Epidermal melanocyte (primary cell): ENCODE data around the gene DLEC1.

Experiments
- DNase-seq: peaks from one replicate; pipeline ENCODE4 v3.0.0; 2011; ENCODE audit warnings: low spot score; ENCODE audit not compliant: insufficient read length

The DLEC1 gene

DNA sequence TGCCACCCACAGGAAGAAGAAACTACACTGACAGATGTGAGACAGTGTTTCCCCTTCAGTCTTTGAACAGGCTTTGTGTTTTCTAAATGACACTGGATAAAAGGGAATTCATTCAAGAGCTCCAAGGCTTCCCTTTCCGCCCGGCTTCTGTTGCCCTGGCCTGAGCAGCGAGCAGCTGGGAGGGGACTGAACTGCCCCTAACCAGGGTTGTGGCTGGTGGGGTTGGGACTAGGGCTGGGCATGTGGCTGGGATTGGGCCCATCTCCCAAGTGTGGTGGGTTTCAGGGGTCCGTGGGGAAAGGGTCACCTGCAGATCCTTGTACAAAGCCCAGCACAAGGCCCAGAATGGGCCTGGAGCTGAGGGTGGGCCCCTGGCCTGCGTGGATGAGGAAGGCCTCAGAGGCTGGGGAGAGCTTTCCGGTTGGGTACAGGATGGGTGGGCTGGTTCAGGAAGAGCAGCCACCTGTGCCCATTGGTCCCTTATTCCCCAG, 38.0 kb upstream of the DLEC1 start:
- no peak for DNase-seq

DNA sequence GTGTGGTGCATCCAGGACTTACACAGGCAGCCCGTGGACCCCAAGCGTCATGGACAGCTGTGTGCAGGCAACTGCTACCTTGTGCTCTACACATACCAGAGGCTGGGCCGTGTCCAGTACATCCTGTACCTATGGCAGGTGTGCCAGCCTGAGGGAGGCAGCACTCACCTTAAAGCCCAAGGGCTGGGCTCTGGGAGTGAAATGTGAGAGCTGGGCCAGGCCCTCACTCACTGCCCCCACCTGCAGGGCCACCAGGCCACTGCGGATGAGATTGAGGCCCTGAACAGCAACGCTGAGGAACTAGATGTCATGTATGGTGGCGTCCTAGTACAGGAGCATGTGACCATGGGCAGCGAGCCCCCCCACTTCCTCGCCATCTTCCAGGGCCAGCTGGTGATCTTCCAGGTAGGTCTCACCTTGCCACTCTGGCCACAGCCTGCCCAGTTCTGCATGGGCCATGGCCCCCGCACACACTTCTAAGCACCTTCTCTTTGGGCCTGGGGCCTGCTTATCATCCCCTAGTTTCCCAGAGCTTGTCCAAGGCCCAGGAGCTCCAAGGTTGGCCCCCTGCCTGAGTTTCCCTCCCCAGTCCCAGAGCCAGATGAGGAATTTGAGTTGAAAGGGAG, 37.4 kb upstream of the DLEC1 start:
- no peak for DNase-seq

DNA sequence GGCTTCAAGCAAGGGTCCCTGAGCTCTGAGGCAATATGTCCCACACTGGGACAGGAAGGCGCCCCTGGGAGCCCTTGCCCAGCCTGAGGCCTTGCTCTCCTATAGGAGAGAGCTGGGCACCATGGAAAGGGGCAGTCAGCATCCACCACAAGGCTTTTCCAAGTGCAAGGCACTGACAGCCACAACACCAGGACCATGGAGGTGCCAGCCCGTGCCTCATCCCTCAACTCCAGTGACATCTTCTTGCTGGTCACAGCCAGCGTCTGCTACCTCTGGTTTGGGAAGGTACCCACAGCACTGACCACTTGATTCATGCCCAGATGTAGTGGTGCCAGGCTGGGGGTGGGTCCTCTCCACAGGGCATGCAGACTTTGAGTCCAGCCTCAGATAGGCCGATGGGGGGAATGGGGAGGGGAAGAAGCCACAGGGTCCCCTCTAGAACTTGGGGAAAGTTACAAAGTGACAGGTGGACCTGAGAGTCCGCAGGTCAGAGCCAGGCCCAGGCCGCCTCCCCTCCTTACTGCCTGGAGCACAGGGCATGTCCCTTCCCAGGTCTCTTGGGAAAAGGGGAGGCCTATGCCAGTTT, 36.6 kb upstream of the DLEC1 start:
- no peak for DNase-seq

DNA sequence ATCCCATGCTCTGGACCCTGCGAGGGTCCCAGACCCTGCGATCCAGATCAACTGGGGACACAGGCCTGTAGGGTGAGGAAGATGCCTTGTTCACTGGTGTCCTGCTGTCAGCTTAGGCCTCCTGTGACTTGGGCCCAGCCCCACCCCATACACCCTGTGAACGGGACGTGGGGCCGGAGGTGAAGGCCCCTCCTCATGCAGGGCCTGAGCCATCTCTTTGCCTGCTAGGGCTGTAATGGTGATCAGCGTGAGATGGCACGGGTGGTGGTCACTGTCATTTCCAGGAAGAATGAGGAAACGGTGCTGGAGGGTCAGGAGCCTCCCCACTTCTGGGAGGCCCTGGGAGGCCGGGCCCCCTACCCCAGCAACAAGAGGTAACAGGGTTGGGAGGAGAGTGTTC, 36.1 kb upstream of the DLEC1 start:
- DNase-seq: no peak

DNA sequence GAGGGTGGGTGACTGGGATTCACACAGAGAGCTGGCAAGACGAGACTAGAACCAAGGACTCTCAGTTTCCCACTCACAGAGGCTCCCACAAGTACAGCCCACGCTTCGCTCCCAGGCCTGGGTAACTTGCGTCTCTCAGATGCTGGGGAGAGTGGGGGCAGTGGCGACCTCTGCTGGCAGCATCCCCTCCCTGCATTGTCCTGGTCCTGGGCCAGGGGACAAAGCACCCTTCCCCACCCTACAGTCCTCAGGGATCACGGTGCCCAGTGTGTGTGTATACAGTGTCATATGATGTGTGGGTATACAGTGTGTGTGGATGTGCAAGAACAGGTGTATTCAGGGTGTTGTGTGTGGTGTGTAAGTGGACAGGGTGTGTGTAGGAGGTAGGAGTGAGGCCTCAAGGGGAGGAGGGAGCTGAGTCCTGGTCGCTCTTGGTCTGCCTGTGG, 35.6 kb upstream of the DLEC1 start:
- DNase-seq: peak; percentile 45

DNA sequence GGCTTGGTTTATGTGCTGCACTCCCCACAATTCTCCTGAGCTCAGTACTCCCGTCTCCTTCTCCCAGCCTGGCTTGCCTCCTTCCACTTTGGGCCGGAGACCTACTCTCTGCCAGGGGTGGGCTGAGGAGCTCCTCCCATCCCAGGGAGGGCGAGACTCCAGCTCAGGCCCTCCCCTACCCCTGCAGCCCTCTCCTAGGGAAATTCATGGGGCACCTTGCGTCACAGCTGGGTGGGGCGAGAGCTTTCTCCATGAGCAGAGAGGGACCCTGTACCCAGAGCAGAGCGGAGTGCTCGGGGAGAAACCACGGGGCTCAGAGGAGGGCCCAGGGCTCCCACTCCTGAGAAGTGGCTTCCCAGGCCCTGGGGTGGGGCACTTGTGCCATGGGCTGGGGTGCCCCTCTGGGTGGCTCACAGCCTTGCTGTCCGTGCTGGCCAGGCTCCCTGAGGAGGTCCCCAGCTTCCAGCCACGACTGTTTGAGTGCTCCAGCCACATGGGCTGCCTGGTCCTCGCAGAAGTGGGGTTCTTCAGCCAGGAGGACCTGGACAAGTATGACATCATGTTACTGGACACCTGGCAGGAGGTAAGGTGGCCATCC, 35.1 kb upstream of the DLEC1 start:
- DNase-seq: no peak

DNA sequence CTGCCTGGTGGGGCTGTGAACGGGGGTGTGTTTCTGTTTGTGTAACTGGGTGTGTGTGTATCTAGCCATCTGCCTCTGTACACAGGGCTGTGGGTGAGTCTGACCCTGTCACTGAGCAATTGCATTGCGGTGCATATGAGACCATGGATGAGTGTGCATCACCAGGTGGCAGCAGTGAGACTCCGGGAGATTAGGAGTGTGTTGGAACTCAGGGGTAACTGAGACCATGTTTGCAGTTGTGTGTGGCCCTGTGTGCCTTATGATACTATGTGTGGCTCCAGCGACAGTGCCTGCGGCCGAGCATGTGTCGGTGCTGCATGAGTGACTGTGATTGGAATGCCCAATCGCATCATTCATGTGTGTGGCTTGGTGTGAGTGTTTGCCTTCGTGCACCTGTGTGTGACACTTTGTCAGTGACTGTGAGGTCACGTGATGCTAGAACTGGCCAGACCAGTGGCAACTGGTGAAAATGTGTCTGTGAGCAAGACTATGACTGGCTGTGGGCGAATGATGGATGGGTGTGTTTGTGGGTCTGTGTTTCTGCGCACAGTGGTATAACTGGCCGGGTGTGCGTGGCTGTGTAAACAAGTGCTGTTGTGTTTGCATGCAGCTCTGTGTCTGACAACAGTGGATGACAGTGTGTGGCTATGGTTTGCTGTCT, 34.5 kb upstream of the DLEC1 start:
- DNase-seq: no peak

DNA sequence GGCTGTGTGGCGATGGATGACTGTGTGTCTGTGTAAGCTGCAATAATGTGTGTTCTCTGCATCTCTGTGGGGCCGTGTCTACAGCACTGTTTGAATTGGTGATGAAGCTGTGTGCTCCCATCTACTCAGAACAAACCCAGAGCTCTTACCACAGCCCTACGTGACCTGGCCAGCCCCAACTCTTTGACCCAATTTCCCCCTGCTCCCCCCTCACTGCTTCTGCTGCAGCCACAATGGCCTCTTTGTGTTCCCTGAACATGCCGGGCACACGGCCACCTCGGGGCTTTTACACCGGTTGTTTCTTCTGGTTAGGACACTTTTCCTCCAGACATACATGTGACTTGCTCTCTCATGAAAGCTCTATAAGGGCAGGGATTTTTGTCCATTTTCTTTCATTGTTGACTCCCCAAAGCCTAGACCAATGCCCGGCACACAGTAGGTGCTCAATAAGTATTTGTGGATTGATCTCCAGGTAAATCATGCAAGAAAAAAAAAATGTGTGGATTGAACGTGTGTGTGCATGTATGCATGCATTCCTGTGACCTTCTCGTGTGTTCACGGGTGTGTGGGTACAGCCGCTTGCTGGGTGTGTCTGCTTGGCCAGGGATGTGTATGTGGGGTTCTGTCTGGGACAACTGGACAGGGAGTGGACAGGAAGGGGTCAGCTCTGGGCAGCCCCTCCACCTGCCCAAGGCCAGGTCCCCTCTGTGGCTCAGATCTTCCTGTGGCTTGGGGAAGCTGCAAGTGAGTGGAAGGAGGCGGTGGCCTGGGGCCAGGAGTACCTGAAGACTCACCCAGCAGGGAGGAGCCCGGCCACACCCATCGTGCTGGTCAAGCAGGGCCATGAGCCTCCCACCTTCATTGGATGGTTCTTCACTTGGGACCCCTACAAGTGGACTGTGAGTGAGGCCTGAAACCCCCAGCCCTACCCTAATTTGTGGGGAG, 33.7 kb upstream of the DLEC1 start:
- peak; percentile 75 for DNase-seq

DNA sequence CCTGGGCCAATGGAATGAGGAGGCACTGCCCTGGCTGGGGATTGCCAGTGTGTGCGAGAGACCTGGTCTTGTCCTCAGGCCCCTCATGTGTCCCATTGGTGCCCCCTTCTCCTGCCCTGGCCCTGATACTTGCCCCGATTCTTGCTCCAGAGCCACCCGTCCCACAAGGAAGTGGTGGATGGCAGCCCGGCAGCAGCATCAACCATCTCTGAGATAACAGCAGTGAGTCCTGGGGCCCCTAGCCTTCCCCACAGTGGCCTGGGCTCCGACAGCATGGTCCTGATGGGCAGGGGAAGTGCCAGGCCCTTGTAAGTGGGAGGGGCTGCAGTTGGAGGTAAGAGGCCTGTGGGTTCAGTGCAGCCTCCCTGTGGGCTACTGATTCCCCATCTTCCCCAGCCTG, 33.0 kb upstream of the DLEC1 start:
- DNase-seq: no peak

DNA sequence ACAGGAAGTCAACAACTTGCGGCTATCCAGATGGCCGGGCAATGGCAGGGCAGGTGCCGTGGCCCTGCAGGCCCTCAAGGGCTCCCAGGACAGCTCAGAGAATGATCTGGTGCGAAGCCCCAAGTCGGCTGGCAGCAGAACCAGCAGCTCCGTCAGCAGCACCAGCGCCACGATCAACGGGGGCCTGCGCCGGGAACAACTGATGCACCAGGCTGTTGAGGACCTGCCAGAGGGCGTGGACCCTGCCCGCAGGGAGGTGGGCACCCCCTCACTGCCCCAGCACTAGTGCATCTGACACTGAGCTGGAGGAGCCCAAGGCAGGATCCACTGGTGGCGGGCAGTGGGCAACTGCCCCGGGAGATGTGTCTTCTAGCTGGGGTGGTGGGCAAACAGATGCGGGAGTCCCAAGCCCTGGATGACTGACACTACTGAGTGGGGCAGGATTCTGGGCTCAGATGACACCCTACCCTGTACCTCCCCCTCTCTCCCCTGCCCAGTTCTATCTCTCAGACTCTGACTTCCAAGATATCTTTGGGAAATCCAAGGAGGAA, 32.5 kb upstream of the DLEC1 start:
- DNase-seq: no peak

DNA sequence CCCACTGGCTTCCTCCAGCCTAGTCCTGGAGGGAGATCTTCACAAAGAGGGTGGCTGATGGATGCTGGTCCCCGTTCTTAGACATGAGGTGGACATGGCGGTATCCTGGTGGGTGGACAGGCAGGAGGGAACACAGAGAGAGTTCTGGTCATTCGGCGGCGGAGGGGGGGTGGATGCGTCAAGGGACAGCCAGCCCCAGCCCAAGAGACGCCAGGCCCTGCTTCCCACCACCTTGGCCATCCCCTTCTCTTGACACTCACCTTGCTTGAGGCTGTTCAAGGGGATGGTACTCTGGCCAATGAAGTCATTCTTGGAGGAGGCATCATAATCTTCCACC, 31.3 kb upstream of the DLEC1 start:
- DNase-seq: no peak

DNA sequence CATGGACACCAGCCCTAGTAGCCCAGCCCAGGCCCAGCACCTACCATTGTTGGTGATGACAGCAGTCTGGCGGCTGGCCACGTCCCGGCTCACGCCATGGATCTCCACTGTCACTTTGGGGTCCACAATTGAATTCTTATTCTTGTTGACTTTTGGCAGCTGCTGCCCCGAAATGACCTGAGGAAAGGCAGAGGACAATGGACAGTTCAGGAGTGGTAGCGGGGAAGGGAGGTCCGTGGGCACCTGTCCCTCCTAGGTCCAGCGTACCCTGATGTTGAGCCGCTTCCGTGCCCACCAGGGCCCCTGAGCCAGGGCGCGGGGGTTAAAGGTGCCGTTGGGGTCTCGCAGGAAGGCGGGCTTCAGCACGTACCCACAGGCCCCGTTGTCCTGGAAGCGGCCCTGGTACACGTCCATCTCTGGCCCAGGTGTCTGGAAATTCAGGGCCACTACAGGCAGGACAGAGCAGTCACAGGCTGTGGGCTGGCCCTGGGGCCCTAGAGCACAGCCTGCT, 30.8 kb upstream of the DLEC1 start:
- DNase-seq: no peak

DNA sequence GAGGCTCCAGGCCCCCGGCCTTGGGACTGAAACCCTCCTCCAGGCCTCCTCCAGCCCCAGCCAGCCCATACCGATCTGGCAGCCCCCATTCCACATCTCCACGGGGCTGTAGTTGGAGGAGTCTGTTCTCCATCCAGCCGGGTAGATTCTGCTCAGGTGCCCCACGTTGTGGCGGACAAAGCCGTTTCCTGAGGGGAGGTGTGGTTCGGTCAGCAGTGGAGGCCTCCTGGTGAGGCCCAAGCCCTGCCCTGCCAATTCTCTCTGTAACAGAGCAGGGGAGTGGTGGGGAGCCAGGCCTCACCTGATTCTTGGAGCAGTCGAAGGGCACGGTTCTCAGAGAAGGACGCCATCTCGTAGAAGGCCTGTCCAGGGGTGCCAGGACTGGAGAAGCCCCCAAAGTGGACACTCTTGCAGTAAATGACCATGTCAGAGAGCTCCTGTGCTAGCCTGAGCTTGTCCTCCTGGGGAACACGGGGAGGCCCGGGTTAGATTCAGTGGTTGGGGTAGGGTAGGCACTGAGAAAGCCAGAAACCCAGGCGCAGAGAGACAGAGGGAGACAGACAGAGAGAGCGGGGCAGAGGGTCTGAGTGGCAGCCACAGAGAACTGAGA, 29.9 kb upstream of the DLEC1 start:
- no peak for DNase-seq

DNA sequence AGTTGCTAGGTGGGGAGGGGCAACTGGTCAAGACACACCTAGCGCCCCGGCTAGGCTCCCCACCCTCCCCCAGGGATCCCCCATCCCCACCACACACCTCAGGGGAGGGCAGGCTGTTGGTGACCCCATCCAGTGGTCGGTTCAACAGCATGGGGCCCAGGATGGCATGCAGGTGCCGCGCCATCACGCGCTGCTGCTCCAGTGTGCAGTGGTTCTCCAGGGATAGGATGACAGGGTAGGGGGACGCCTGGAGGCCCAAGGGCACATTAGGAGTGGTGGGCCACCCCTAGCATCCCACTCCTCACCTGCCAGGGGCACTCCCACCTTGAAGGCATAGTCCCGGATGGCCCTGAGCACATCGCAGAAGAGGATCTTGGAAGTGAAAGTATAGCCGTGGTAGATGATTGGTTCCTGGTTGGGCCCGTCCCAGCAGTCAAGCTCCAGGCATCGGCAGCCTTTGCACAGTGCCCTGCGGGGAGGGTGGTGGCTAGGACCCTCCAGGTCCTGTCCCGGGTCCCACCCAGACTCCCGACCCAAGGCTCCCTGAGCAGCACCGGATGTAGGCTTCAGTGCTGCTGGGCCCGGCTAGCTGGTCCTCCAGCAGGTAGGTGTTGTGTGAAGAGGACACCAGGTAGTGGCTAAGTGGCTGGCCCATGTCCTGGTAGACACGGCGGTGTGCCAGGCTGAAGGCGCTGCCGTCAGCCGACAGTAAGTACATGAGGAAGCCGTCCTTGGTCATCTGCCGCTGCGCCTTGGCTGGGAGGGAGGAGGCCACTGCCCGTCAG, 29.0 kb upstream of the DLEC1 start:
- DNase-seq: no peak

DNA sequence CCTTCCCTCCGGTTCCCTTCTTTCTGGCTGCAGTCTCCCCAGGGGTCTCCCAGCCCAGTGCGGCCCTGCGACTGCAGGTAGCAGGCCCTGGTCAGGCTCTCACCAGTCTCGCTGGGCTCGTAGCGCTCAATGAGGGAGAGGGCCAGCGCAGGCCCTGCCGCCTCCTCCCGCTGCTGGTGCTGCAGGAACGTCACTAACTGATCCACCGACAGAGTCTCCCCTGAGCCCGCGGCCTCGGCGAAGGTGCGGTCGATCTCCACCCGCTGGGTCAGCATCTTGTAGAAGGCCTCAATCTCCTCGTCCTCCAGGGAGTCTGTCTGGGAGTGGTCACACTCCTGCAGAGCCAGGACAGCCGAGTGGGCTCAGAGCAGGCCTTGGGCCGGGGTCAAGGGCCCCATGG, 27.9 kb upstream of the DLEC1 start:
- no peak for DNase-seq

DNA sequence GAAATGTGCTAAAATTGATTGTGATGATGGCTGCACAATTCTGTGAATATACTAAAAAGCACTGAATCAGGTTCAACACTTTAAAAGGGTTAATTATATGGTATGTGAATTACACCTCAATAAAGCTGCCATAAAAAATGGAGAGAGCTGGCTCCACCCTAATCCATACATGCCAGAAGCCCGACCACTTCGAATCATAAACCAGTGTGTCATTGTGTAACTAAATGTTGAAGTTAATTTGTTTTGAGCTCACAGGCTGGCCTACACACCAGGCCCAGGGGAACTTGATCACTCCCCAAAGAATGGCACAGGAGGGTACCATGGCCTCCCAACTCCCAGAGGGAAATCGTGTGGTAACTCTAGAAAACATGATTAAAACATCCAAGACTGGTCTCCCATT, 23.5 kb upstream of the DLEC1 start:
- DNase-seq: no peak

DNA sequence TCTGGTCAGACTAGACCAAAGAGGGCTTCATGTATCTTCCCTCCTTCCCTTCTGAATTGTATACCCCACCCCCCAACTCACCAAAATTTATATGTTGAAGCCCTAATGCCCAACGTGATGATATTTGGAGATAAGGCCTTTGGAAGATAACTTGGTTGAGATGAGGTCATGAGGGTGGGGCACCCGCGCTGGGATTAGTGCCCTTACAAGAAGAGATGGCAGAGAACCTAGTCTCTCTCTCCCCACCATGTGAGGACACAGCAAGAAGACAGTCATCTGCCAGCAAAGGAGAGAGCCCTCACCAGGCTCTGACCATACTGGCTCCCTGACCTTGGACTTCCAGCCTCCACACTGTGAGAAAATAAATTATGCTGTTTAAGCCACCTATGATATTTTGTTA, 23.0 kb upstream of the DLEC1 start:
- no peak for DNase-seq

DNA sequence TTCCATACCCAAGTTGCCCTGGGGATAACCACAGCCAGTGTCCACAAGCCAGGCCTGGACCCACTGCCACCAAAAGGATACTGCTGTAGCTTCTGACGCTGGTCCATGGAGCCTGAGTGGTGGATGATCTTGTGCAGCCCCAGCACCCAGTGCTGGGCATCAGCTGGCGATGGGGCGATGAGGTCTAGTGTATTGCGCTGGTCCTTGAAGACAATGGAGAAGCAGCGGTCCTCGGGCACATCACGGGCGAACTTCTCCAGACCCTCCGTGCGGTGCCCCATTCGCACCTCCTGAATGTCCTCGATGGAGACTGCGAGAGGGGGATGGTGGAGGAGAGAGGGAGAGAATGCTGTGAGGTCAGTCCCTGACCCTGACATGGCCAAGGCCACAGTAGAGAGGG, 22.6 kb upstream of the DLEC1 start:
- DNase-seq: no peak

DNA sequence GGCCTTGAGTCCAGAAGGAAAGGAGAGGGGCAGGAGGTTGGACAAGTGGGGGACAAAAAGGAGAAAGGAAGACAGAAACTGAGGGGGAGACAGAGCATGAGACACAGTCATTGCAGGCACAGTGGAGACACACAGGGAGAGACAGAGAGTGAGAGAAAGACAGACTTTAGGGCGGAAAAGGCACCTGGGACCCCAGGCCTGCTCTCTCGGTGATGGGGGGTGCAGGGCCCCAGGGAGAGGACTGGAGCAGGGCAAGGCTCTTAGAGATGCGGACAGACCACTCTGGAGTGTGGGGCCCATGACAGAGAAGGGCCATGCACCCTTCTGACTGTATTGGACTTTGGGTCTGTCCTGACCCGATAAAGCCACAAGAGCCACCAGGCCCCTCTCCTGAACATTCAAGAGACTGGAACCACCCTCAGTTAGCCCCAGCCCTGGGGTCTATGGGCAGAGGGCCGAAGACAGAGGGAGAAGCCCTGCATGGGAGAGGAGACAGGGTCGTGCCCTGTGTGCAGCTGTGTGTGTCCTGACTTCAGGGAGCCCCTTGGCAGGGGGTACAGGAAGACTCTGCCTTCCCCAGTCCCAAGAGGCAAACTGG, 22.1 kb upstream of the DLEC1 start:
- no peak for DNase-seq
